ENCODE measurements around the gene NTM. TPM values are rescaled to one million over a fixed set of nuclear protein-coding genes. Genes with fewer than 3 reads are reported as not detected.

NTM gene
- total RNA-seq, 1 experiment from 2014 or later = 9.9 TPM

- Histone ChIP-seq H3T11ph (ENCODE audit: low read length) (no peak overlapping the region), H3K9ac (ENCODE audit: extremely low read depth, insufficient read length, low read length) (no peak overlapping the region), H2BK15ac (ENCODE audit: low read depth, low read length) (no peak overlapping the region), H3K4ac (ENCODE audit: low read depth, low read length) (no peak overlapping the region), H3K56ac (ENCODE audit: insufficient read length, low read depth, low read length) (no peak overlapping the region), H3K4me1 (ENCODE audit: insufficient read depth, low read length) (peaks cover 10% of the 10 kb centered on the region; the same call in 1 of the 2 replicates), H2BK20ac (ENCODE audit: low read depth, low read length, poor library complexity, severe bottlenecking) (no peak overlapping the region), H3K18ac (ENCODE audit: insufficient read length, low read depth, low read length) (no peak overlapping the region), H4K5ac (ENCODE audit: insufficient read length, low read depth, low read length) (no peak overlapping the region), H2BK5ac (ENCODE audit: insufficient read length, low read length) (no peak overlapping the region), H3K27ac (ENCODE audit: insufficient read length, low read depth, low read length) (no peak overlapping the region), H4K91ac (ENCODE audit: insufficient read length, low read depth, low read length) (no peak overlapping the region), H3K23me2 (ENCODE audit: insufficient read length, low read depth, low read length, poor library complexity, severe bottlenecking) (no peaks in the 10 kb centered on the region), H3K4me2 (ENCODE audit: insufficient read depth, insufficient read length, low read length) (no peak overlapping the region), H2AK5ac (ENCODE audit: insufficient read length, low read length) (no peak overlapping the region), H3K9me3 (ENCODE audit: control insufficient read depth, low read depth, low read length) (no peaks in the 10 kb centered on the region), H3K23ac (ENCODE audit: insufficient read length, low read depth, low read length) (no peak overlapping the region), H3K79me2 (ENCODE audit: insufficient read depth, low read length) (no peaks in the 10 kb centered on the region), H2AFZ (ENCODE audit: low read length) (no peak overlapping the region), H4K8ac (replicated peaks; ENCODE audit: insufficient read length, low read depth, low read length) (no peak overlapping the region), H2BK120ac (ENCODE audit: low read depth, low read length, poor library complexity, severe bottlenecking) (no peak overlapping the region), H2BK12ac (ENCODE audit: insufficient read length, low read depth, low read length) (no peak overlapping the region), H3K79me1 (ENCODE audit: insufficient read depth, low read depth, low read length, poor library complexity, severe bottlenecking) (no peaks in the 10 kb centered on the region), H3K27me3 (ENCODE audit: insufficient read depth, low read length) (no peaks in the 10 kb centered on the region), H3K14ac (ENCODE audit: insufficient read depth, low read length) (no peak overlapping the region), H4K20me1 (ENCODE audit: control insufficient read depth, insufficient read depth, insufficient read length) (no peaks in the 10 kb centered on the region)
- no peaks in the 10 kb centered on the region; a peak in 1 of 7 replicates for H3K36me3 Mint-ChIP-seq (ENCODE audit: insufficient read depth in 1 of 3, low read depth in 3 of 3)
- no peaks in the 10 kb centered on the region; a peak in 2 of 4 replicates for H3K4me1 Mint-ChIP-seq
- DNase-seq = no peak
- no peak for TF ChIP-seq CTCF (conservative IDR thresholded peaks at IDR 0.05)
- H3K4me3 Mint-ChIP-seq = no peak overlapping the region
- H3K9me3 Mint-ChIP-seq = no peaks in the 10 kb centered on the region
- H3K27me3 Mint-ChIP-seq (ENCODE audit: low read depth) = no peaks in the 10 kb centered on the region
- no peak overlapping the region for H3K27ac Mint-ChIP-seq
- WGBS (ENCODE audit: extremely low coverage, insufficient read length, low lambda C conversion rate) = no CpG with 5 or more reads among the region's 5 CpGs
Measured at GRCh38 chr11:131893988-131894387, 523.6 kb downstream of the NTM start.
